OCI-LY3 (cell line): ENCODE results near the gene USHBP1.

ENCODE experiments used
- CTCF ChIP-seq: fragments of 200-600, 300-600 bp; sonication (generic); IDR thresholded peaks from 2 replicates; pipeline ENCODE4 v1.5.1; 2014; ENCODE audit warnings: antibody characterized with exemption, low read length, low read depth
- EZH2phosphoT487 ChIP-seq: fragments of 200-600 bp; shearing (Covaris generic); IDR thresholded peaks from 2 replicates; pipeline ENCODE4 v1.6.1; 2018; ENCODE audit warnings: antibody characterized with exemption, mixed run types, low read depth

GRCh38 chr19:17279436-17279835, 14.9 kb upstream of the USHBP1 start:
- no peak for TF ChIP-seq EZH2phosphoT487
- no peak for TF ChIP-seq CTCF
